ENCODE results near the gene ATP5ME. TPM values are rescaled to one million over a fixed set of nuclear protein-coding genes. Genes with fewer than 3 reads are reported as not detected.
A peak's percentile ranks its signal among the peaks of the same experiment; 100 is the strongest.

Gene ATP5ME
- total and polyA plus RNA-seq, 2 donors, result 492 to 602 TPM

- Histone ChIP-seq H3K27me3 (ENCODE audit: control insufficient read depth in 2 of 2, insufficient read depth in 1 of 2, low read length in 1 of 2) (peaks cover 18 to 29% of the 10 kb centered on the region in 2 donors), H3K9me3 (ENCODE audit: control insufficient read depth in 2 of 2, insufficient read depth in 1 of 2, low read length in 1 of 2) (peaks cover 0 to 2% of the 10 kb centered on the region in 2 donors), H3K27ac (ENCODE audit: low read depth in 1 of 2, low read length in 1 of 2) (no peak overlapping the region), H3K4me1 (ENCODE audit: control insufficient read depth in 2 of 2, insufficient read depth in 2 of 2, low read length in 2 of 2) (peaks cover 0 to 12% of the 10 kb centered on the region in 2 donors), H3K36me3 (ENCODE audit: control insufficient read depth in 2 of 2, insufficient read depth in 2 of 2, low read length in 1 of 2) (no peaks in the 10 kb centered on the region), H3K4me3 (ENCODE audit: low read length in 2 of 2) (no peak overlapping the region)
- no peak for DNase-seq (ENCODE audit: low read depth in 6 of 9, low spot score in 9 of 9)
- 96% methylated on average over 38 of the region's 38 CpGs for WGBS
Measured at GRCh38 chr4:687048-687970, 13.2 kb upstream of the ATP5ME start.

DNA sequence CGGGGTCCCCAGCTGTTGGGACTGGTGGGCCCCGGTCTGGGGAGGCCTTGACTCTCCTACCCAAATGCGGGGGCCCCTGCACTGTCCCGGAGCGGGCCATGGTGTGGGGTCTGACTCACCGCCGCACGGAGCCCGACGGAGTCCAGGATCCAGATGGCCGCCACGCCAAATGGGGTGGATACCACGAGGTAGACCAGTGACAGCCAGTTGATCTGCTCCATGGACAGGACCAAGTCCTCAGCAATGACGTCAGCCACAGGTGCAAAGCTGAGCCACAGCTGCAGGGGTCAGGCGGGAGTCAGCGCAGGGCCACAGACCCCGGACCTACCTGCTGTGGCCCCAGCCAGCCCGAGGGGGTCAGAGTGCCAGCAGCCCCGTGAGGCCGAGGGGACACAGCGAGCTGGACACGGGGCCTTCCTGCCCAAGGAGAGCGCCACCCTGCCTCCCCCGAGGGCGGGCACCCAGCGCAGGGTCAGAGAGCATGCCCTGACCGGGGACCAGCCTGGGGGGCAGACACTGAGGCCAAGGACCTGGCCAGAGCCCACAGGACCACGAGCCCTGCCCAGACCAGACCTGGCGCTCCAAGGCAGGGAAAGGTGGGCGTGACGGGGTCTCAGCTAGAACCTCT, 12.5 kb upstream of the ATP5ME start:
- H3K4me3 ChIP-seq (ENCODE audit: low read length in 2 of 2), result no peak overlapping the region
- DNase-seq (ENCODE audit: low read depth in 6 of 9, low spot score in 9 of 9), result no peak
- peaks cover 0 to 2% of the 10 kb centered on the region in 2 donors for H3K9me3 ChIP-seq (ENCODE audit: control insufficient read depth in 2 of 2, insufficient read depth in 1 of 2, low read length in 1 of 2)
- peaks cover 18 to 29% of the 10 kb centered on the region in 2 donors for H3K27me3 ChIP-seq (ENCODE audit: control insufficient read depth in 2 of 2, insufficient read depth in 1 of 2, low read length in 1 of 2)
- H3K36me3 ChIP-seq (ENCODE audit: control insufficient read depth in 2 of 2, insufficient read depth in 2 of 2, low read length in 1 of 2), result no peaks in the 10 kb centered on the region
- H3K4me1 ChIP-seq (ENCODE audit: control insufficient read depth in 2 of 2, insufficient read depth in 2 of 2, low read length in 2 of 2), result peaks cover 0 to 12% of the 10 kb centered on the region in 2 donors
- no peak overlapping the region for H3K27ac ChIP-seq (ENCODE audit: low read depth in 1 of 2, low read length in 1 of 2)
- WGBS, result 95% methylated on average over 31 of the region's 31 CpGs

- 97% methylated on average over 37 of the region's 37 CpGs for whole genome bisulfite sequencing
- Histone ChIP-seq H3K4me1 (ENCODE audit: control insufficient read depth in 2 of 2, insufficient read depth in 2 of 2, low read length in 2 of 2) (peaks cover 3 to 12% of the 10 kb centered on the region in 2 donors), H3K4me3 (ENCODE audit: low read length in 2 of 2) (no peak overlapping the region), H3K27ac (ENCODE audit: low read depth in 1 of 2, low read length in 1 of 2) (no peak overlapping the region), H3K9me3 (ENCODE audit: control insufficient read depth in 2 of 2, insufficient read depth in 1 of 2, low read length in 1 of 2) (peaks cover 0 to 2% of the 10 kb centered on the region in 2 donors), H3K27me3 (ENCODE audit: control insufficient read depth in 2 of 2, insufficient read depth in 1 of 2, low read length in 1 of 2) (peaks cover 18 to 33% of the 10 kb centered on the region in 2 donors), H3K36me3 (ENCODE audit: control insufficient read depth in 2 of 2, insufficient read depth in 2 of 2, low read length in 1 of 2) (no peaks in the 10 kb centered on the region)
- no peak for DNase-seq (ENCODE audit: low read depth in 6 of 9, low spot score in 9 of 9)
Measured at GRCh38 chr4:685679-686412, 11.8 kb upstream of the ATP5ME start.

GRCh38 chr4:684623-685327, 10.7 kb upstream of the ATP5ME start:
- Histone ChIP-seq H3K27me3 (ENCODE audit: control insufficient read depth in 2 of 2, insufficient read depth in 1 of 2, low read length in 1 of 2) (peaks cover 19 to 39% of the 10 kb centered on the region in 2 donors), H3K36me3 (ENCODE audit: control insufficient read depth in 2 of 2, insufficient read depth in 2 of 2, low read length in 1 of 2) (no peaks in the 10 kb centered on the region), H3K4me3 (ENCODE audit: low read length in 2 of 2) (no peak overlapping the region), H3K27ac (ENCODE audit: low read depth in 1 of 2, low read length in 1 of 2) (no peak overlapping the region), H3K4me1 (ENCODE audit: control insufficient read depth in 2 of 2, insufficient read depth in 2 of 2, low read length in 2 of 2) (peaks cover 3 to 12% of the 10 kb centered on the region in 2 donors), H3K9me3 (ENCODE audit: control insufficient read depth in 2 of 2, insufficient read depth in 1 of 2, low read length in 1 of 2) (peaks cover 0 to 2% of the 10 kb centered on the region in 2 donors)
- WGBS, result 94% methylated on average over 21 of the region's 21 CpGs
- no peak for DNase-seq (ENCODE audit: low read depth in 6 of 9, low spot score in 9 of 9)

DNA sequence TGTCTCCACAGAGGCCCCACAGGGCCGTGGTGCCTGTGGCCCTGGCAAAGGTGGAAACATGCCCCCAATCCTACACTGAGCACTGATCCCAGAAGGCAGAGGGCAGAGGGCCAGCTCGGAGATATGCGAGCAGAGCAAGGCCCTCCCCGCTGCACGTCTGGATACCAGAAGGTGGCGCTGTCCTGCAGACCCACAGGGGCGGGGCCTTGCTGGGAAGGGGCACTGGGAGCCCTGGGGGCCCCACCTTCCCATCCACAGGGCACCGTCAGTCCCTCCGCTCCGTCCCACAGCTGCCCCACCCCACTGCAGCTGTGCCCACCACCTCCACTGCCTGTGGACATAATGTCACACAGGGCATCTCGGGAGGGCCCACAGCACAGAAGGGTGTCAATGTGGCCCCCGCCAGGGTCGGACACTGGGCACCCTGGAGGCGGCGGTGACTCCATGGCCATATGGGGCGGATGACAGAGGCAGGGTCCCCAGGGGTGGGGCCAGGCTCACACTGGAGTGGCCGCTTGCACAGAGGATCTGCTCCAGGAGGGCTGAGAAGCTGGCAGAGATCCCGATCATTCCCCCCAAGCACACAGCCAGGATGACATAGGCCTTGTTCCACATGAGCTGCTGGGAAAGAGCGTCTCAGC, 10.0 kb upstream of the ATP5ME start:
- H3K27me3 ChIP-seq (ENCODE audit: control insufficient read depth in 2 of 2, insufficient read depth in 1 of 2, low read length in 1 of 2), result peaks cover 13 to 39% of the 10 kb centered on the region in 2 donors
- peak in 1 of 9 donors; percentile 44 for DNase-seq (ENCODE audit: low read depth in 6 of 9, low spot score in 9 of 9)
- H3K36me3 ChIP-seq (ENCODE audit: control insufficient read depth in 2 of 2, insufficient read depth in 2 of 2, low read length in 1 of 2), result no peaks in the 10 kb centered on the region
- H3K4me3 ChIP-seq (ENCODE audit: low read length in 2 of 2), result no peak overlapping the region
- peaks cover 3 to 12% of the 10 kb centered on the region in 2 donors for H3K4me1 ChIP-seq (ENCODE audit: control insufficient read depth in 2 of 2, insufficient read depth in 2 of 2, low read length in 2 of 2)
- peaks cover 0 to 2% of the 10 kb centered on the region in 2 donors for H3K9me3 ChIP-seq (ENCODE audit: control insufficient read depth in 2 of 2, insufficient read depth in 1 of 2, low read length in 1 of 2)
- WGBS, result 66% methylated on average over 19 of the region's 19 CpGs
- H3K27ac ChIP-seq (ENCODE audit: low read depth in 1 of 2, low read length in 1 of 2), result no peak overlapping the region

- no peak overlapping the region for H3K27ac ChIP-seq (ENCODE audit: low read depth in 1 of 2, low read length in 1 of 2)
Measured at GRCh38 chr4:683247-683897, 9.3 kb upstream of the ATP5ME start.

DNA sequence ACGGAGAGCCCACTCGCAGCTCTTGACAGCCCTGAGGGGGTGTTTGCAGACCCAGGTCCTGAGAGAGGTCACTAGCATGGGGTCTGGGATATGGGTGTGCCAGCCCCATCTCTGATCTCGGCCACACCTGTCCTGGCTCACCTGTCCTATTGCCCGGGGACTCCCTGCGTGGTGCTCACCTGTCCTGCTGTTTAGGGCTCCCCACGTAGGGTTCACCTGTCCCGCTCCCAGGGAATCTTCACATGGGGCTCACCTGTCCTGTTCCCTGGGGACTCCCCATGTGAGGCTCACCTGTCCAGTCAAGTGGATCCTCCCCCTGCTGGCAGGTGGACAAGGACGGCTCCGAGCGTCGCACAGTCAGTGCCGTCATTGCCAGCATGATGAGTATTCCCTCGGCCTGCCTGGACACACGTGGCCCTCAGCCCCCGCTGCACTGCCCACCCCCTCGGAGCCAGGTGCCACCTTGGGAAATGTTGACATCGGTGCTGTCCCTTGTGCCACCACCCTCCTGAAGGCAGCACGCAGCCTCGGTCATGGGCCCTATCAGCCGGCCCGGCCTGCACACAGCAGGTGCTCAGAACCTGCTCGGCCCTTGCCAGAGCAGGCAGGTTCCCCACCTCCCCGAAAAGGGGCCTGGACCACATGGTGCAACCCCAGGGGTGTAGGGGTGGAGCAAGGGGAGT, 8.6 kb upstream of the ATP5ME start:
- WGBS, result 95% methylated on average over 23 of the region's 23 CpGs
- Histone ChIP-seq H3K36me3 (ENCODE audit: control insufficient read depth in 2 of 2, insufficient read depth in 2 of 2, low read length in 1 of 2) (no peaks in the 10 kb centered on the region), H3K9me3 (ENCODE audit: control insufficient read depth in 2 of 2, insufficient read depth in 1 of 2, low read length in 1 of 2) (no peaks in the 10 kb centered on the region), H3K27ac (ENCODE audit: low read depth in 1 of 2, low read length in 1 of 2) (no peak overlapping the region), H3K4me1 (ENCODE audit: control insufficient read depth in 2 of 2, insufficient read depth in 2 of 2, low read length in 2 of 2) (peaks cover 3 to 9% of the 10 kb centered on the region in 2 donors), H3K27me3 (ENCODE audit: control insufficient read depth in 2 of 2, insufficient read depth in 1 of 2, low read length in 1 of 2) (peaks cover 3 to 30% of the 10 kb centered on the region in 2 donors), H3K4me3 (ENCODE audit: low read length in 2 of 2) (no peak overlapping the region)
- DNase-seq (ENCODE audit: low read depth in 6 of 9, low spot score in 9 of 9), result no peak

More at GRCh38 chr4:683247-683897, 9.3 kb upstream of the ATP5ME start:
- DNase-seq (ENCODE audit: low read depth in 6 of 9, low spot score in 9 of 9), result no peak
- WGBS, result 80% methylated on average over 25 of the region's 25 CpGs
- peaks cover 0 to 2% of the 10 kb centered on the region in 2 donors for H3K9me3 ChIP-seq (ENCODE audit: control insufficient read depth in 2 of 2, insufficient read depth in 1 of 2, low read length in 1 of 2)
- H3K4me1 ChIP-seq (ENCODE audit: control insufficient read depth in 2 of 2, insufficient read depth in 2 of 2, low read length in 2 of 2), result peaks cover 3 to 9% of the 10 kb centered on the region in 2 donors
- no peaks in the 10 kb centered on the region for H3K36me3 ChIP-seq (ENCODE audit: control insufficient read depth in 2 of 2, insufficient read depth in 2 of 2, low read length in 1 of 2)
- H3K27me3 ChIP-seq (ENCODE audit: control insufficient read depth in 2 of 2, insufficient read depth in 1 of 2, low read length in 1 of 2), result peaks cover 10 to 38% of the 10 kb centered on the region in 2 donors
- no peak overlapping the region for H3K4me3 ChIP-seq (ENCODE audit: low read length in 2 of 2)

Measured in thymus (tissue), 11 donors.